Medulla oblongata (tissue), 1 donor: ENCODE results near the gene CYBC1.
"Not testable (repeated sequence)": the region's sequence is repeated elsewhere in the genome, so short reads cannot be mapped to it uniquely, and the experiment has no call there.

Experiments
- DNase-seq: peaks from one replicate; pipeline ENCODE4 v3.0.0-alpha.2; 2015; ENCODE audit errors: extremely low spot score

CYBC1 gene

DNA sequence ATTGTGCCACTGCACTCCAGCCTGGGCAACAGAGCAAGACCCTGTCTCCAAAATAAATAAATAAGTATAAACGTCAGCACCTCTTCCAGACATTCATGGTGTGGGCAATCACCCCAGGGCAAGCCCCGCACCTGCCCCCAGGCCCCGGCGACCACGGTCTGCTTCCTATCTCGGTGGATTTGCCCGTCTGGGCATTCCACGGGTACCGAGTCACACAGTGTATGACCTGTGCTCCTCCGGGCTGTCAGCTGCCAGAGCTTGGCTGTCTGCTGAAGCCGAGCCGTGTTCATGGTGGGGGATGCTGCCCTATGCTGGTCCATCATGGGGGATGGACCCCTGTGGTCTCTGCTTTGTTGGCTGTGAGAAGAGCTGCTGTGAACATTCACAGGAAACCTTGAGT is 15.4 kb downstream of the CYBC1 start:
- no peak for DNase-seq

DNA sequence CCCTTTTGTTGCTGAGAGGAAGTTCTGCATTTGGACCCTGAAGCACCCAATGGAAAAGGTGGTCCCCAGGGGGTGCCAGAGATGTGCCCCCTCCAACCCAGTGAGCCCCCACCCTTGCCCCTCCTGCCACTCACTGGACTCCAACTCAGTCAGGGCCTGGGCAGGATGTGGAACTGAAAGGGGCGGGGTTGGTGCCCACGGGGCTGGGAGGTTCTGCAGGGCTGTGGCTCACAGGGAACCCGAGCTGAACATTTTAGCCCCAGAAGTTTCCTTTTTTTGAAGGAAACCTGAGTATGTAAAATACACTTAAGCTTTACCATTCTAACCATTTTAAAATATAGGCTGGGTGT is 16.4 kb downstream of the CYBC1 start:
- DNase-seq: no peak

DNA sequence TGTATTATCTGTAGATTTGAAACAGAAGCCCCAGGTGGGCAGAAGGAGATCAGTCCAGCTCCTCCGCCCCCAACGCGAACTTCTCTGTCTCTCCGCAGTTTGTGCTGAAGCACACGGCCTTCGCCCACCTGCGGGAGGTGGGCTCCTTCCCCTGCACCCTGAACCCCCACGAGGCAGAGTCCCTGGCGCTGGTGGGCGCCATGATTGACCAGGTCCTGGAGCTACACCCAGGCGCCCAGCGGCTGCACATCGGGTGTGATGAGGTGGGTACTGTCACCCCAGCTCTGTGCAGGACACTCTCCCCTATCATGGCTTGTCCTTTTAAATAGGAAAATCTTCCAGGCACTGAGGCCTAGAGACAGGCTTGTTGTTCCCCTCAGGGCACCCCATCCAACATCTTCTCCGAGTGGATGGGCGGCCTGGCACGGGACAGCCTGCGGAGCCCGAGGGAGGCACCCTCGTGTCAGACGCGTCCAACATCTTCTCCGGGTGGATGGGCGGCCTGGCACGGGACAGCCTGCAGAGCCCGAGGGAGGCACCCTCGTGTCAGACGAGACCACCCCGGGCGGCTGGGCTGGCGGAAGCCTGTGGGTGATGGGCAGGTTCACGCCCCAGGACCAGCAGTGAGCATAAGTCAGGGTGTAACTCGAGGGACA is 16.9 kb downstream of the CYBC1 start:
- DNase-seq: no peak

DNA sequence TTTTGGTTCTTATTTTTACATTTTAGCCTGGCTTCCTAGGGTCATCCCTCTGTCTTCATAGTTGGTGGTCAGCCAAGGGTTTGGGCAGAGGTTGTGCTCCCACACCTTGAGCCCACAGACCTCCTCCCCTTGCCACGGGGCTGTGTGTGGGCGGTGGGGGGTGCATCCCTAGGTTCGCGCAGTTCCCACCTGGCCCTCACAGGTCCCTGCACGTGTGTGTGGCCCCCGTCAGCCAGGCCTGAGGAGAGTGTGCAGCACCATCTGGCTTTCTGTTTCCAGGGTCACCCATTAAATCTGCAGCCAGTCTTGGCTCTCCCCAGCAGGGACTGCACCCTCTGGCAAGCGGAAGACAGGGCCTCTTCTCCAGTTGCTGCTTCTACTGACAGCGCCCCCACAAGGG is 18.5 kb downstream of the CYBC1 start:
- DNase-seq: no peak

DNA sequence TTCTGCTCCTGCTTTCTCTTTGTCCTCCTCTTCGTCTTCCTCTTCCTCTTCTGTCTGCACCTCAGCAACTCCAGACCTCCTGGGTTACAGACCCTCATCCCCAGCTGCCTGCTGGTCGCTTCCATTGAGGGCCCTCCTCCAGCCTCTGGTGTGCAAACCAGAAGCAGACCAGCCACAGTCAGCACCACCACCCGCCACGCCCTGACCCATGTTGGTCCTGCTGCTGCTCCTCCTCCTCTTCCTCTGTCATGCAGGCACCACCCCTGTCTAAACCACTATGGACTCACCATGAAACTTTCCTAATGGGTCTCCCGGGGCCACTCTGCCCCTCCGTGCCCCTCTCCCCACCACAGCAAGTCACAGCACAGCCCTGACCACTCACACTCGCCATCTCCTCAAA is 20.7 kb downstream of the CYBC1 start:
- no peak for DNase-seq

DNA sequence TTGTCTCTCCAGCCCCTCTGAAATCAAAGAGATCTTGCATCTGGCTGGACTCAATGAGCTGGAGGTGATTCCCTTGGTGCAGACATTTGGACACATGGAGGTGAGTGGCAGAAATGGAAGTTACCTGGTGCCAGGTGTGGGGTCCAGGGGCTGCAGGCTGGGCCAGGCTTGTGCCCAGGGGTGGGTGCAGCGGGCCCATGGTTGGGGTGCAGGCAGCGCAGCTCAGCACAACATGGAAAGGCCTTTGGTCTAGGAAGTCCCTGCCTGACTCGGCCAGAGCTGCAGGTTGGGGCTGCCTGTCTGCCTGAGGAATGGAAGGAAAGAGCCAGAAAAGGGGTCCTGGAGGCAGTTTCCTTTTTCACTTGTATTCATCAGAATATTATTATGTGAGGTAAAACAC is 22.0 kb downstream of the CYBC1 start:
- no peak for DNase-seq

DNA sequence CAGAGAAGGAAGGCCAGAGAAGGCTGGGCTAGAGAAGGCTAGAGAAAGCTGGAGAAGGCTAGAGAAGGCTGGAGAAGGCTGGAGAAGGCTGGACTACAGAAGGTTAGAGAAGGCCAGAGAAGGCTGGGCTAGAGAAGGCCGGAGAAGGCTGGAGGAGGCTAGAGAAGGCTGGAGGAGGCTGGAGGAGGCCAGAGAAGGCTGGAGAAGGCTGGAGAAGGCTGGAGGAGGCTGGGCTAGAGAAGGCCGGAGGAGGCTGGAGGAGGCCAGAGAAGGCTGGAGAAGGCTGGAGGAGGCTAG is 25.7 kb downstream of the CYBC1 start:
- DNase-seq: no peak

DNA sequence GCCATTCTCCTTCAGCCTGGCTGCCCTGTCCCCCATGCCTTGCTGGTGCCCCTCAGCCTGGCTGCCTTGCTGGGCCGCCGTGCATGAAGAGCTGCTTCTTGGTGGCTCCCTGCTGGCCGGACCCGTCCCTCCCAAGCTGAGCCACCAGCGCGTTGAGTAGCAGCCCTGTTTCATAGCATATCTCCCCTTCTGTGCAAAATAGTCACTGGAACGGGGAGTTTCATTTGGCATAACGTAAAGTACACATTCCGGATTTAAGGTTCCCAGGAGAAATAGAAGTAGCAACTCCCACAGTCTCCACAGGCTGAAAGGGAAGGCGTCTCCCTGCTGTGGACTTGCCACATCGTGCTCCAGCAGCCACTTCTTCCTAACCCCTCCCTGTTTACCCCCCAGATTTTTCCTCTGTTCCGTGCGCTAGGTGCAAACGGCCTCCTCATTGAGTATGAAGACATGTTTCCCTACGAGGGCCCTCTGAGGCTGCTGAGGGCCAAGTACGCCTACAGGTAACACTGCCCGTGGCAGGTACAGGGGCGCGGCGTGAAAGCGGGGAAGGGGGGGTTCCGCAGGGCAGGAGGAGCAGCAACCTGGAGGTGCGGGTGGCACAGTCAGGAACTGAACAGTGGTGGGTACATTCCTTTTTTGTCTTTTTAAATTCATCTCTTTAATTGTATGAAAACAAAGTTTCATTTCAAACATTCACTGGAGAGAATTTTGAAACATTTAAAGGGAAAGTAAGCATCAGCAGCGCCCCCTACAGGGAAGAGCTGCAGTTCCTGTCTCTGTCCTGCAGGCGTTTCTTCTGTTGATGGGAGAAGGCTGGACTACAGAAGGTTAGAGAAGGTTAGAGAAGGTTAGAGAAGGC is 26.3 kb downstream of the CYBC1 start:
- DNase-seq: no peak

DNA sequence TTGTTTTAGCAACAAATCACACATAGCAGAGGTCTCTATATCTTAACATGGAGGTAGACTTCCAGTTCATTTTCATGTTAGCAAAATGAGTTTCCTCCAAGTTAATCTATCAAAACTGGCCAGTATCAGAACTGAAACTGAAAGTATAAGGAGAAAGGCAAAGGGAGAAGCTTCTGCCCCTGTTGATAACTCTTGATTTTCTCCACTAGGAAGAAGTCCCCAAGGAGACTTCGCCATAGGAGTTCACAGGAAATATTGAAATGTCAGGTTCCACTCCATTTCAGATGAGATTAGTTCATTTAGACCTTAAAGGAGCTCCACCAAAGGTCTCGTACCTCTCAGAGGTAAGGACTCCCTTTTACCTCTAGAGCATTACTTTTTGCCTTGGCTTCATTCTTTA is 31.0 kb downstream of the CYBC1 start:
- peak; percentile 21 for DNase-seq

DNA sequence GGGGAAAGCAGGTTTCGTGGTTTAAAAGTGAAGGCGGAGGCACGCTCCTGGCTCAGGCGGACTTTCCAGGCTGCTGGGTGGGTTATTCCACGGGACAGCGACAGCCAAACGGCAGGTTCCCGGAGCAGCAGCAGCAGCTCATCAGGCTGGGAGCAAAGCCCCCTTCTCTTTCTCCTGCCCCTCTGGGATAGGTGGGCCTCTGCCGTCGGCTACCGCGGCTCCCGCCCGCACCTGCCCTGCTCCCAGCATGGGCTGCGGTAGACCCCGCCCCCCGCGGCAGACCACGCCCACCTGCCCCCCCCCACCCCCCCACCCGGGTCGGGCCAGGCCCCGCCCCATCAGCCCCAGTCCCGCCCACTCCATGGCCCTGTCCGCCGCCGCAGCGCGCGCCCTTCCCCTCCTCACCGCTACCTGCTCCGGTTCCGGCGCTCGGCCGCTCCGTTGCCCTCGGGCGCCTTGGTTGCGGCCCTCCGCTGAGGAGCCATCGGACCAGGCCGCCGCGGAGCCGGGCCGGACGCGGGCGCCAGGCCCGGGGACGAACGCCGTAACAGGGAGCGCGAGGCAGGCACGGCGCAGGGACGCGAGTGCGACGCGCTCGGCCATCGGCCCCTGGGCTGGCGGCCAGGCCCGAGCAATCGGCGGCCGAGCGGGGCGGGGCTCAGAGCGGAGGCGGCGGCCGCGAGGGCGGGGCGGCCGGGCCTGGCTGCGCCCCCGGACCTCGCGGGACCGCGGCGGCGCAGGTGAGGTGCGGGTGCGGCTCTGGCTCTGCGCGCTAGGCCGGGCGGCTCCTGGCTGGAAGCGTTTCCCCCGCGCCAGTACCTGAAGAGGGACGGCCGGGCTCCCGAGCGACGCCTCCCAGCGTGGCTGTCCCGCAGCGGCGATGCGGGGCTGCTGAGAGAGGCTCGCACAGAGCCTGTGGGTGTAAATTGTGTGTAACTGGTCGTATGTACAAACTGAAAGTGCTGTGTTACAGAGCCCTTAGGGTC is 32.3 kb downstream of the CYBC1 start, which contains the start of the genes HEXD and OGFOD3:
HEXD (plus strand) TSS at position 347 of the 986 bp plus-strand sequence. CDS start 1,453 bp downstream, outside the sequence.
OGFOD3 (minus strand) TSS at position 586 of the 986 bp plus-strand sequence; CDS start at position 485, 101 bp downstream.
- peak; percentile 83 for DNase-seq

DNA sequence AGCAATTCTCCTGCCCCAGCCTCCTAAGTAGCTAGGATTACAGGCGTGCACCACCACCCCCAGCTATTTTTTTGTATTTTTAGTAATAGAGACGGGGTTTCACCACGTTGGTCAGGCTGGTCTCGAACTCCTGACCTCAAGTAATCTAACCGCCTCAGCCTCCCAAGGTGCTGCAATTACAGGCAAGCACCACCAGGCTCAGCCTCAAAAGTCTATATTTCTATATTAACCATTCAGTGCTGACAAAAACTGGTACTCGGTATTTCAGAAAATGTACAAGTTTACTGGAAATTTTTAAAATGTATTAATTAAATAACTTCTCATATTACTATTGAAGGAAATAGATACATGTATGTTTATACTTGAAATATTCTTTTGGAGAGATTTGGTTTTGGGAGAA is 33.8 kb downstream of the CYBC1 start:
- DNase-seq: no peak

DNA sequence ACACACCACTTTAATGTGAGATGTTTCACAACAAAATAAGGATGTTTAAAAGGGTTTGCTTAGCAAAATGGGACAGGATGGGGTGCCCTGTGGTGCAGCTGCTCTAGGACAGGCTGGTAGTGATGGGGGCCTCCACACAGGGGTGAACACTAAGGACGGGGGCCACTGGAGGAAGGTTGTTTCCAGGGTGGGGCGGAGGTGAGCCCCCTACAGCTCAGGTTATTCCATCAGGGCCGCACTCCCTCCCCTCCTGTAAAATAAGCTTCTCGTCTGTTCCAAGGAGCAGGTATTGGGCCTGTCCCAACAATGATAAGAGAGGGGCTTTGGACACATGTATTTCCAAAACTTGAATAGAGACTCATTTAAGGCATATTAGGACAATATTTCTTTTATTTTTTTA is 34.3 kb downstream of the CYBC1 start:
- DNase-seq: no peak

DNA sequence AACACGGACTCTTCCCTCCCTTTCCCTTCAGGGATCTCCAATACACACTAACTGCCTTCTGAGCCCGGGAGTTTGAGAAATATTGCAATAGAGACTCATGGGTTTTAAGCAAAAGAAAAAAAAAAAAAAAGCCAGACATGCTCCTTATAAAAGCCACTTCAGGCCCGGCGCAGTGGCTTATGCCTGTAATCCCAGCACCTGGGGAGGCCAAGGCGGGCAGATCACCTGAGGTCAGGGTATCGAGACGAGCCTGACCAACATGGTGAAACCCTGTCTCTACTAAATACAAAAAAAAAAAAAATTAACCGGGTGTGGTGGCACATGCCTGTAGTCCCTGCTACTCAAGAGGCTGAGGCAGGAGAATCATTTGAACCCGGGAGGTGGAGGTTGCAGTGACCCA is 34.8 kb downstream of the CYBC1 start:
- no peak for DNase-seq

DNA sequence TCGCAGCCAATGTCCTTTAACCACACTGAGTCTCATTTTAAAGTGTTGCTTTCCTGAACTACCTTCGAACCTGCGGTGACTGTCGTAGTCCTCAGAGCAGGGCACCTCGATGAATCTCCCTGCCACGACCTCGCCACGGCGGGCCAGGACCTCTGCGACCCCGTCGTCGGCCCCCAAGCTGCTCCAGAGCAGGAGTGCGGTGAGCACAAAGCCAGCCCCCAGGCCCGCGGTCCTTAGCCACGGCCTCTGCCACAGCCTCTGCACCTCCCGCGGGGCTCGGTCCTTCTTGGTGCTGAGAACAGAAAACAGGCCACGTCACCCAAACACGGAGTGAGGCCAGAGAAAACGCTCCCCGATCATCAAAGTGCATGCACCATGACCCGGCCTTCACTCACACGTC is 35.2 kb downstream of the CYBC1 start:
- DNase-seq: no peak

DNA sequence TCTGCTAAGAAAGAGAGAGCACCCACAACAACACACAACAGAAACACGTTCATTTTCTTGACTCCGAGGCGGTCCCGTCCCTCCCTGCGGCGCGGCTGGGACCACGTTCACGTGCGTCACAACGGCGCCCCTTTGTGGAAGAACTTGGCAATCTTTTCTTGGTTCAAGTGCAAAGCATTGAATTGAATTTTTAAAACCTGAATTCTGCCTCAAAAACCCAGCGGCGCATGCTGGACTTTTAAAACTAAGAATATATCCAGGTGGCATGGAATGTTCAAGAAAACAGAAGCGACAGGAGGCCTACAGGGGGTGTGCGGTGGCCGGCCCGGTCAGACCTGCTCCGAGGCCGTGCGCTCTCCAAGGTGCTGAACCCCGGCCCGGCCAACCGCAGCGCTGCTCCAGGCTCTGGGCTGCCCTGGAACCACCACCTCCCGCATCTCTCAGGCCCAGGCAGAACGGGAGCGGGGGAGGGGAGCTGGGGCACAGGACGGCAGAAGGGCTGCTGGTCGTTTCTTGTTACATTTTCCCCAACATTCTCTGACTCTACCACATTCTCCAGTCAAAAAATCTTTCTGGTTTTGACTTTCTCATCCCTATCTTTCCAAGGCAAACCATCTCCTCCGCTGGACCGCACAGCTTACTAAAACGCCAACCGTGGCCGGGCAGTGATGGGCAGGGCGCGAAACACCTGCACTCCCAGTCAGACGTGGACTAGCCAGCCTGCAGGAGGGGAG is 35.8 kb downstream of the CYBC1 start:
- peak; percentile 69 for DNase-seq

DNA sequence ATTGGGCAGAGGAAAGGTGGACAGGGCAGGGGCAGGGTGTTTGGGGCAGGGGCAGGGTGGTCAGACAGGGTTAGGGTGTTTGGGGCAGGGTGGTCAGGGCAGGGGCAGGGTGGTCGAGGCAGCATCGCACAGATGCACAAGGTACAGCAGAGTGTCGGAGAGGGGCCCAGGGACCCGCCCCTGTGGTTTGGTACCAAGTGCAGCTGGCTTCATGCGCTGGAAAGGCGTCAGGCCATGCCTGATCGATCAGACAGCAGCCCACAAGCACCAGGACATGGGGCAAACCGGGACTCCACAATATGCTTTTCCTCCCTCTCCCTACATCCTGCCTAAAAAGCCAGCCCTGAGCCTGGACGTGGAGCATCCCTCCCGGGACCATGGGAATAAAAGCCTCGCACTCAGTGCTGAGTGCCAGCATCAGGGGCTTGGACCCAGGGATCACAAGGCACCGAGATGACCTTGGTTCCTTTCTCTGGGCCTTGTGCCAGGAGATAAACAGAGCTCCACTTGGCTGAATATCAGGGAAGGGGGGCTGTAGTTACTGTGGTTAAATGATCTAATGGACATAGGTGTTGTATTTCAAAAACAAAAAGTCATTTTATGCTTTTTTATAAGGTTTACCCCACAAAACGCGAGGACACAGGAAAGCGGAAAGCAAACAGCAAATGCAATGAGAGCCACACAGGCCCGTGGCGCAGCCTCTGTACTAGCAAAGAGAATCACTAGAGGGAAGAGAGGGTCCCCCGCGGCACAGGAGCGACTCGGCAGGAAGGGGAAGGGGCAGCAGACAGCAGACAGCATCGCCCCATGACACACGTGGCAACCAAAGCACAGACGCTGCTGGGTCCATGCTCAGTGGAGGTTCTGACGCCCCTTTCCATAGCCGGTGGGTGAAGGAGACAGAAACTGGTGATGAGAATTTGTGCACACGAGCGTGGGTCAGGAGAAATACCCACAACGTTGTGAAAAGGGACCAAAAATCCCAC is 37.7 kb downstream of the CYBC1 start:
- DNase-seq: no peak

DNA sequence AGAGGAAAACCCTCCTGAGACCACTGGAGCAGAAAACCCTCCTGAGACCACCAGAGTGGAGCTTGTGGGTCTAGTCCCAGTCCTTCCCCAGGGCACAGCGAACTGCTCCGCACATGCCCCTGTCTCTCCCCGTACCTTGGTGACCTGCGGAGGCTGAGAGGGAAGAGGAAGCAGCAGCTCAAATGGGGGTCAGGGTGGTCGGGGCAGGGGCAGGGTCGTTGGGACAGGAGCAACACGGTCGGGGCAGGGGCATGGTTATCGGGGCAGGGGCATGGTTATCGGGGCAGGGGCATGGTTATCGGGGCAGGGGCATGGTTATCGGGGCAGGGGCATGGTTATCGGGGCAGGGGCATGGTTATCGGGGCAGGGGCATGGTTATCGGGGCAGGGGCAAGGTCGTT is 38.5 kb downstream of the CYBC1 start:
- not testable (repeated sequence) for DNase-seq

DNA sequence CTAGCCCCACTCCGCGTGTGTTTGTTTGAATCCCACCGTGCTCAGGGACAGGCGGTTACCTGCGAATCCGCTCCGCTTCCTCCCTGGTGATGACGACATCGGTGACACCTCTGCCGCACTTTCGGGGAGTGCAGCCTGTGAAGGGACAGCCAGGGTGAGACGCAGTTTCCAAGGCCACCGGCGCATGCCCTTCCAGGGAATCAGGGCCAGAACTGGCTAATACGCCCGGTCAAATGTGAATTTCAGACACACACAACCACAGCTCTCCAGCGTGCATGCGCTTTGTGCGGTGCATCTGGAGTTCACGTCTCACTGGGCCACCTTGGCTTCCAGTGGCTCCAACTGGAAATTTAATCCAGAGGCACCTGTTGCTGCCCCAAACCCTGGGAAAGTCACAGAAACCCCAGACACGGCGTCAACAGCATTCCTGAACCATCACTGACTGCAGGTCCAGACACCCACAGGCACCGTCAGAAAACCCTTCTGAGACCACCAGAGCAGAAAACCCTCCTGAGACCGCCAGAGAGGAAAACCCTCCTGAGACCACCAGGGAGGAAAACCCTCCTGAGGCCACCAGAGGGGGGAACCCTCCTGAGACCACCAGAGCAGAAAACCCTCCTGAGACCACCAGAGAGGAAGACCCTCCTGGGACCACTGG is 39.0 kb downstream of the CYBC1 start:
- DNase-seq: no peak

DNA sequence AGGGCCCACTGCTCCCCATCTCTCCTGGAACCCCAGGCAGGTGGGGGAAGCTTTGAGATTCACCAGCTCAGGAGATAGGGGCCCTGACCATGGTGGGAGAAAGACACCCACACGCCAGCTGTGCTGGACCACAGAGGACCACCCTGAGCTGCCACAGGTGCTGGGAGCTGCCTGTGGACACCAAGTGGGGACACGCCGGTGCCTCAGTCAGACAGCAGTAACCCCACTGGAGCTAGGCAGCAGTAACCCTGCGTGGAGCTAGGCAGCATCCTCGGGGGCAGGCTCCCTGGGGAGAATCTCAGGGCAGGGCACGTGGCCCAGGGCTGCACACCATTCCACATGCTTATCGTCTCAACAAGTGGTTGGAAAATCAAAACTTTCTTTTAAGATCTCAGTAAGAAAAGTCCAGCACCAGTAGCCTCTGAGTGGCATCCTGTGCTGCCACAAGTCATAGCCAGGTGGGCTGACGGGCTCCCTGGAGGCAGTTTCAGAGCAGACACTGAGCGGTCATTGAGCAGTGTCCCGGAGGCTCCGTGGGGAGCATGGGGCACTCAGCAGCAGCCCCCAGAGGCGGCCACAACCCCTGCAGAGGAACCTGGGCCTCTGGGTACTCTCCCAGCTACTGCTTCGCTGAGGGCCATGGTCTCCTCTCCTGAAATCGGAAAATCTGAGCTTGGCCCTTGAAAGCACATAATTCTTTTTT is 40.4 kb downstream of the CYBC1 start:
- no peak for DNase-seq
